Left forelimb (tissue), 1 donor: ENCODE measurements around the gene SCAI.
"Not testable (repeated sequence)": the region's sequence is repeated elsewhere in the genome, so short reads cannot be mapped to it uniquely, and the experiment has no call there.

Experiments used
- DNase-seq: peaks from one replicate; pipeline ENCODE4 v3.0.0-alpha.2; 2018; ENCODE audit warnings: low spot score

Gene SCAI

DNA sequence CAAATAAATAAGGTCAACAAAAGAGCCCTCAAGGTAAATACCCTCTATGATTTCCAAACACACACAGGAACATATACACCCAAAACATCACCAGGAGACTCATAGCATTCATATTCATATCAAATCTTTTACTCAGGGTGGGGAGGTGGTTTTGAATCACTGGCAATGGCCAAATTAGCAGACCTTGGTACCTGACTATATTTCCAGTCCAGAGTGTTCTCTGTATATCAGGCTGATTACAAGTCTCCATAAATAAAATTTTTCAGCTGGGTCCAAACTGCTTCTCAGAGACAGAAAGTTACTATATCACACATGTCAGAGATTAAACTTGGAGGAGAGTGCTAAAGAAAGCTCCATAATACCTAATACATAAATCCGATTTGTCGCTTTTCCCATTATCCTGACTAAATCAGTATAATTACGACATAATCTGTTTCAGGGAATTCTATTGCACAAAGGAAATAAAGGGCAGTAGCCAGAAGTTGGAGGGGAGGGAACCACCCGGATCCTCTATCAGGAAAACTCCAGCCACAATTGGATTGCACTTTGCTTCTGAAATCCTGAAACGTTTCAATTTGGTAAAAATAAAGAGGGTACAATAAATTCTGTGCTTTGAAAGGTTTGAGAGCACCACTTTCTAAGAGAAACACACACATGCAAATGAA is 195.5 kb downstream of the SCAI start:
- DNase-seq, result no peak

DNA sequence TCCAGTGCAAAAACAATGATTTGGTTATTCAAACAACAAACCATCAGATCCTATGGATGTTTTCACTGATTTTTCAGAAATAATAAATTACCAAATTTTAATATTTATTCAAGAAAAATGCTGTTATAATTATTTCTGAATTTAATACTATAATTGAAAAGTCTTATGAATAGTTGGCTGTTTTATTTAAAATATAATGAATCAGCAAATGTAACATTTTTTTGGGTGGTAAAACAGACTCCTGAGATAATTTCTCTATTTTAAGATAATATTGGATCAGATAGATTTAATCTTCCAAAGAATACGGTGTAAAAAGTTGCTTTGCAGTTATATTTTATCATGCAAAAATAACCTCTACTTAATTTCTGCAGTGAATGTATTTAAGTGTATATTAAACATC is 197.2 kb downstream of the SCAI start:
- no peak for DNase-seq

DNA sequence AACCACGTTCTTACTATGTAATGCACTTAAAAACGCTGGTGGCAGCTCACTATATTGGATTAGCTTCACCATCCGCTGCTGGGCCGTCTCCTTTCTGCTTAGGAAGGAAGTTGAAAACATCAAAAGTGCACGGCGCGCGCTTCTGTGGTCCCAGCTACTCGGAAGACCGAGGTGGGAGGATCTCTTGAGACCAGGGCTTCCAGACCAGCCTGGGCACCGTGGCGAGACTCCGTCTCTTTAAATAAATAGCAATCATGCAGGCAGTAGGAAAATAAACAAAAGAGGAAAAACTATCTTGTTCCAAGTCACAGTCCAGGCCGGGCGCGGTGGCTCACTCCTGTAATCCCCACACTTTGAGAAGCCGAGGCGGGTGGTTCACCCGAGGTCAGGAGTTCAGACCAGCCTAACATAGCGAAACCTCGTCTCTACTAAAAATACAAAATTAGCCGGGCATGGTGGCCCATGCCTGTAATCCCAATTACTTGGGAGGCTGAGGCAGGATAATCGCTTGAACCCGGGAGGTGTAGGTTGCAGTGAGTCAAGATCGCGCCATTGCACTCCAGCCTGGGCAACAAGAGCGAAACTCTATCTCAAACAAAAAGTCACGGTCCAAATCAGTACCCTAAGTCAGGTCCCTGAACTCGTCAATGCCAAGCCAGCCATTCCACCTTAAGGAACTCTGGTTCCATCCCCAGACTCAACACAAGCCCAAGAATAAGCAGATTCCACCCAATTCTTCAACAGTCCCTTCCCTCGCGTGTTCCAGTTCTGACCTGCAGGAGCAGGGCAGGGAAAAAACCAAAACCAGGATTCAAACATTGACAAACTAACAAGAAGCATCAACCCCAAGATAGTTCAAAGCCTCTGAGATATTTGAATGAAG is 201.4 kb downstream of the SCAI start:
- no peak for DNase-seq

DNA sequence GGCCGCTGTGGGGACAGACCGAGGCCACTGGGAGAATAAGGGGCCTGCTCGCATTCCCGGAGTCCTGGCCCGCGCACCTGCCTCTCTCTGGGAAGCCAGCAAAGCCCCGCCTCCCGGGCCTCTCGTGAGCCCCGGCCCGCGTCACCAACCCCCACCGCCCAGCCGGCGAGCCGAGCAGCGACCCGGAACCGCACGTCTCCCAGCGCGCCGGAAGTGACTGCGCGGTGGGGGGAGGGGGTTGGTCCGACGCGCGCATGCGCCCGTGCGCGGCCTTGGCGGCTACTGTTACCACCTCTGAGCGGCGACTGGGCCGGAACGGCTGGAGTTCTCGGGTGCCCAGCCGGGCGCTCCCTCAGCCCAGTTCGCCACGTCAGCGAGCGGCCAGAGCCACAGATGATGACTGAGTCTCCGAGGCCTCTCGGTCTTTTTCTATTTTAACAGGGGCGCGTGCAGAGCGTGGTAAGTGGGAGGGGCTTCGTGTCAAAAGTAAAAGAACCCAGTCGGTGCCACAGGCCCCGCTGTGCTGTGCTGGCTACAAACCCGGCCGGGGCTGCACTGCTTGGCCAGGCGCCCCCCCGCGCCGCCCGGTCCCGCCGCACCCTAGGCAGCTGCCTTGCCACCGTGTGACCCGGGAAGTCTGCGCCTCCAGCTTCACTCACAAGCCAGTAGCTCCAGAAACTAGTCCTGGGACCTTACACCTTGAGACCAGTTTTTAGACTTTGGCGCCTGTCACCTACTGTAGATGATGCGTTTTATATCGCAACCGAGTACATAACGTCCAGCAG is 202.2 kb downstream of the SCAI start, which contains the start of gene GOLGA1:
GOLGA1 (minus strand) TSS at position 190 of the 785 bp plus-strand sequence. CDS start 2,372 bp downstream, outside the sequence.
- peak; percentile 99 for DNase-seq

DNA sequence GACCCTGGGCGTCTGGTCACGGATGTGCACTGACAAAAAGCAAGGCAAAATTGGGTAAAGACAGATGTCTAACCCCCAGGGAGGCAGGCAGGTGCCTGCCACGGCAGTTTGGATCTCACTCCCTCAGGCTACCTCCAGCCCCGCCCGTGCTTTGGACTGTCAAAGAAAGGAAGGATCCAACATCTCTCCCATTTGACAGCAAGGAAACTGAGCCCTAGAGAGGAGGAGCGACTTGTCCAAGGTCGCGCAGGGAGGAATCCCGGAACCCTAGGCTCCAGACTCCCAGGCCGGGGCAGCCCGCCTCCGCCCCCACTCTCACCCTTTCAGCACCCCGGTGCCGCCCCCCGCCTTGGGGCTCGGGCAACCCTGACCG is 202.8 kb downstream of the SCAI start:
- DNase-seq, result no peak

DNA sequence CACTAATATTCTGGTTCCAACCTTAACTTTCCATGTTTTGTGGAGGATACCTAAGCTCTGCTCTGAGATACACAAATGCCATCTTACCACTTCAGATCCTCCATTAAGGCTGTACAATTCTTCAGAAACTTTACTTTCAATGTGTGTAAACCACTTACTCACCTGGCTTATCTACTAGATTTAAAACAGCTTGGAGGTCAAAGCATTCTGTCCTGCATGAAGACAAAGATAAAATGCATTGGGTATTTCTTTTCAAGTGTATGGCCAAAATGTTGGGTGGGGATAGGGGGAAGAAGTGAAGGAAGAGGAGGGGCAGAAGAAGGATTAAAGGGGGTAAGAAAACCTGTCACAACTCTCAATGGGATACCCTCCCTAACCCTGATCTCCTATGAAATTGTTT is 203.4 kb downstream of the SCAI start:
- DNase-seq, result no peak

DNA sequence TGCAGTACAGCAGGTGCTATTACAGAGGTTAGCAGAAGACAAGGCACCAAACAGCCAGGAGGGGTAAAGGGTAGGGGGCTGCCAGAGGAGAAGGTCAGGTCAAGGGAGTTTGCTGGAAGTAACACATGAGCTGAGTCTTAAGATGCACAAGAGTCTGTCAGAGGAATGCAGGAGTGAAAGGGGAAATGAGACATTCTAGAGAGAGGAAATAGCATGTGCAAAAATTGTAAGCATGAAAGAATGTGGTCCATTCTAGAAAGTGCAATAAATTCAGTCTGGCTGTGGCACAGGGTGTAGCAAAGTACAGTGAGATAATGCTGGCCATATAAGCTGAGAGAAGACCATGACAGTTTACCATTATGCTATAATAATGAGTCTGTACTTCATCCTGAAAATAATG is 209.0 kb downstream of the SCAI start:
- no peak for DNase-seq

DNA sequence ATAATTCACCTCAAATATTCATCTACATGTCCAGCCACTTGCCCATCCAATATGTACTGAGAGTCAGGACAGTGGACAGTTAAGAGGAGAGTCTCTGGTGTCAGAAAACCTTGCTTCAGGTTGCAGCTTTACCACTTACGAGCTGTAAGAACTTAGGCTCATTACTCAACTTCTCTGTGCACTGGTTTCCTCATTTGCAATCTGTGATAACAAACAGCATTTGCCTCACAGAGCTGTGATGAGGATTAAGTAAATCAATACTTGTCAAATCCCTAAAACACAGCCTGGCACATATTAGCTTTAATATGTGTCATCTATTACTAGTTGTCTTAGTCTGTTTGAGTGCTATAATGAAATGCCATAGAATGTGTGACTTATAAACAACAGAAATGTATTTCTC is 211.0 kb downstream of the SCAI start:
- no peak for DNase-seq

DNA sequence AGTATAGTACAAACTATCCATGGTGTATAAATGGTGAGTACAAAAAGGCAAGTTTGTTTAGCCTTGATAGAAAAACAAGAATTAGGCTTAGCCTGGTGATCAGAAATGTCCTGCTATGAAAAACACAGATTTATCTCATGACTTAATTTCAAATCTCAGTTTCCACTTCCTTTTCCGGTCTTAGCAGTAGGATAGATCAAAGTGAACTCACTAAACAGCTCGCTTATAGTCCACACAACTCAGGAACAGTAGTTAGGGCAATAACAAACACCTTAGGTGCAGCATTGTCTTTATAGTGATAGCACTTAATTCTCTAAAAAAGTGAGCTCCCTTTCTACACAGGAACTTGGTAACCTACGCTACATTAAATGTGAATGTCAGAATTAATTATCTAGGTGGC is 213.9 kb downstream of the SCAI start:
- DNase-seq, result no peak

DNA sequence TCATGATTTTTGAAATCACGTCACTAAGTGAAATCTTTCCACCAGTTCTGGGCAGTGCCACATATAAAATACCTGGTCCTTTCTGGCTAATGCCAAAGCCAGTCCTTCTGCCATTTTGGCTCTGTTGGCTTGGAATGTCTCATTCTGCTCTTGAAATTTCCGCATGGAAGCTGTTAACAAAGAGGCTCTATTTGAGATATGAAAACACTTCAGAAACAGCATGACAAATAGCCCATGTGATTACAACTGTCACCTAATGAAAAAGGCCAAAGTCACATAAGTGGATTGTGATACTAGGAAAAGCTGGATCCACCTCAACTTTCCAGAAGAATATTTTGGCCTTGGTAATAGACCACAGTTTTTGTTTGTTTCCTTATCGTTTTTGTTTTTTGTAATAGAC is 215.2 kb downstream of the SCAI start:
- DNase-seq, result no peak

DNA sequence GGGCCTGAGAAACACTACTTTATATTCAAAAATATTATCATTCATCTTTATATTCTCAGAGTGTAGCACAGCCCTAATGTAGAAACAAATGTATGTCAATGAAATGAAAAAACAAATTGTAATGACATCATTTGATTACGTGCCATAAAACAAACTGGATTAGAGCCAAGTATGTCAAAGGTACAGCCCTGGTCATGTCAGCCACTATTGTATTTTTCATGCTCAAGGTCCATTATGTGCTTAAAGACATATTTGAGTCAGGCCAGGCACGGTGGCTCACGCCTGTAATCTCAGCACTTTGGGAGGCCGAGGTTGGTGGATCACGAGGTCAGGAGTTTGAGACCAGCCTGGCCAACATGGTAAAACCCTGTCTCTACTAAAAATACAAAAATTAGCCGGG is 222.9 kb downstream of the SCAI start:
- not testable (repeated sequence) for DNase-seq

DNA sequence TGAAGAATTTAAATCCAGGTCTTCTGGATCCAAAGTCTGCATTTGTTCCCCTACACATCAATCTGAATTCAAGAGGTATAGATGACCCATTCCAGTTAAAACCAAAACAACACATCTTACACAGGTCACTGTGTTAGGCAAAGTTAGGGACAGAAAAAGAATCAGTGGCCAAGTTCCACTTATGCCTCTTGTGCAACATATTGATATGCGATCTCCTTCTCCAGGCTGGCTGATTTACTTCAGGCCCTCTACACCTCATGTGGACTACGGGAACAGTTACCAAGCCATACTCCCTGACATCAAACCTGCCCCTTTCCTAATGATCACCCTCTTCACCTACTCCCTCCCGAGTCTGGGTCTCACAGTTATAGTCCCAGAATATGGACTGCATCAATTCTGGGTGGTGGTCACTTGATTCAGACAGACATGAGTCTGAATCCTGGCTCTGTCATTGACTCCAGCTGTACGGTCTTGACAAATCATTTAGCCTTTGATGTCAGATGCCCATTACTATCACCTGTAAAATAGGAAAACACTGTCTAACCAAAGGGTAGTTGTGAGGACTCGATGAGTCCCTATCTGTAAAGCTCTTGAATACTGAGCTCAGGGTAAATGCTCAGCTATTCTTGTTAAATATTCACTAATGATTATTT is 228.4 kb downstream of the SCAI start:
- no peak for DNase-seq

DNA sequence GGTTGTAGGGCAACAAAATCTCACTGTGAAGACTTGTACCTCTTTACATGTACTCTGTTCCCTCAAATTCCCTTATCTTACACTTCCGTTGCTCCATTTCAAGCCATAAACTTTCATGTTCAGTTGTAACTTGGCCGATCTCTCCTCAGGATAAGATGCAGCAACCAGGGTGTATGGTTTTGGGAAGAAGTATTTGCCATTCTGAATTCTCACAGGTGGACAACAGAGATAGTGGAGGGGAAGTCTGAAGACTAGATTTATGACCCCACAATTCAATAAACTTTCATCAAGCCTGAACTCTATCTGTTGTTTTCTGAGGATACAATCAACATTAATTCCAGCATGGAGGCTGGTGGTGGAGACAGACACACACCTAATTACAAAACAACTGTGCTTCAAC is 229.9 kb downstream of the SCAI start:
- DNase-seq, result no peak

DNA sequence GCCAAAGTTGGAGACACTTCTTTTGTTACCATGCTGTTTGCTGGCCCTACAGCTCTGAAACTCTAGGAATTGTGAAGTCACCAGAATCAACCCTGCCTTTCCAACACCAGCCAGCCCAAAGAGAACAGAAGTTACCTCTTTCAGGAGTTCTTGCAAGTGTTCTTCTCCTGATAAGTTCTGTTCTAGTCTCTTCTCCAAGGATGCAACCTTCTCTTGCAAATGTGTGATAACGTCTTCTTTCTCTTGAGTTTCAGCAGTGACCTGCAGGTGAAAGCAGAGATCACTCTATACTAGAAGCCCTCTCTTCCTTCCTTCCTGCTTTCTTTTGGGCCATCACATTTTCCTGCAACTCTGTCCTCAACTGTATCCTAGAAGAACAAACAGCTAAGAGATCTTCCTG is 231.6 kb downstream of the SCAI start:
- no peak for DNase-seq

DNA sequence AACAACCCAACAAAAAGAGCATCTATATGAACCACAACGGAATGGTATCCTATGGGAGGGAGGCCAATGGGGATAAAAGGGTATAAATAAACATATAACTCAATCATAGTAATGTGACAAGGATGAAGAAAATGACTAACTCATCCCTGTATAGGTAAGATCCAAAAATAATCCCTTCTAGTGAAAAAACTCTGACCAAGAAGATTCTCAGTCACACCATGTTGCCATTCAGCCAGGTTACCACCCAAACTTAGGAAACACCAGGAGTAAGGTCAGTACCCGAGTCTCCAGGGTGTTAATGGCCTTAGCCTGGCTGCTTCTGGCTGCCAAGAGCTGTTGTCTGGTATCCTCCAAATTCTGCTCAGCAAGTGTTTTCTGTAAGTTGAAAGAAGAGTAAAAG is 235.2 kb downstream of the SCAI start:
- no peak for DNase-seq

DNA sequence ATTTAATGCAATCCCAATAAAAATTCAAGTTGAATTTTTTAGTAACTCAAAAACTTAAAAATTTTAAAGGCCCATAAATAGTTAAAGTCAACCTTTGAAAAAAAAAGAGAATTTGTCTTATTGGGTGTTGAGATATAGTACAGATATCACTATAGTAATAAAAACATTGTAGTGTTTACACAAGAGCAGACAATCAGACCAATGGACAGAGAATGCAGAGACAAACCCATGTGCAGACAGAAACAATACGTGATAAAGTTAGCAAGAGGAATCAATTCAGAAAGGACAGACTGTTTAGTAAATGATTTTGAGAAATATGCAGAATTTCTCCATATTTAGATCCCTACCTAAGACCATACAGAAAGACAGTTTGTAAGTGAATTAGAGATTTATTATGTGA is 236.4 kb downstream of the SCAI start:
- DNase-seq, result no peak

DNA sequence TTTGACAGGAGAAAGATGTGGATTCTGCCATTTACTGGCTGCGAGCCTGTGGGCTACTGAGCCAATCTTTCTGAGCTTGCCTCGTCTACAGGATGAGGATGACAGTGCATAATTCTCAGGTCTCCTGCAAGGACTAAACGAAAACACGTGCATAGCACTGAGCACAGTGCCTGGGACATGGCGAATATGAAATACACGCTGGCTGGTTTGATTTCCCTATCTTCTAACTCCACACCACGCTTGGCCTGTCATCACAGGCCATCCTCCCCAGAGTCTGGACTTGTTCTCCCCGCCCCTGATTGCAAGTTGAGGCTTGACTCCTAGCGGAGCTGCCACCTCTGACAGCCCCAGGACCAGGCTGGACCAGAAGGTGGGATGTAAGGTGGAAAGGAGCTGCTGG is 243.5 kb downstream of the SCAI start:
- no peak for DNase-seq

DNA sequence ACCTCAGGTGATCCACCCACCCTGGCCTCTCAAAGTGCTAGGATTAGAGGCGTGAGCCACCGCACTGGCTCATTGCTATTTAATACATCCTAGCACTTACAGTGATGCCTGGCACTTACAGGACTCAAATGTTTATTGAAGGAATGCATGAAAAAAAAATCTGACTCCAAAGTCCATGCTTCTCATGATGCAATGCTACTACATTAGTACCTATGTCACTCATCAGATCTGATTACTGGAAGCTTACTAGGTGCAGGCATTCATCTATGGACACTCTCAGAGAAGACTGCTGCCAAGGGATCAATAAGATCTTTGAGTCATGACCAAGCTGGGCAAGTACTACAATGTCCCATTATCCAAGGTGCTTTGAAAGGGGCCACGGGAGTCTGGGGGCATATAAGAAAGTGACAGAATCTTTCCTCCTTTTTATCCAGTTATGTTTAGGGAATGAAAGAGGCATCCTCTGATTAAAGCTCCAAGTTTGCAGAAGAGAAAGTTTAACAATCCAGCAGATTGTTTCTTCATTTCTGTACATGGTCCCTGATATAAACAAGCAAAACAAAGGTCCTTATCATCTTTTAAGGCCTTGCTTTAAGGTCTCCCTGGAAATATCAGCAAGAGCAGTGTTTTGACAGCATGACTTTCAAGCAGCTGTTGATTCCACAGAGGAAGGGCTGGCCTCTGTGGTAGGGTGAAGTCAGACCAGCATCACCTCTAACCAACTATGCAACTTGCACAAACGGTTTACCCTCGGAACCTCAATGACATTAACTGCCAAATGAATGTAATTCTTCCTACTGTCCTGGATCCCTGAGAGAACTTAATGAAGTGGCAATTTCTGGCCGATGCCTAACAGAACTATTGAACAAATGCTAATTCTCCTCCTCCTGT is 245.5 kb downstream of the SCAI start:
- no peak for DNase-seq

DNA sequence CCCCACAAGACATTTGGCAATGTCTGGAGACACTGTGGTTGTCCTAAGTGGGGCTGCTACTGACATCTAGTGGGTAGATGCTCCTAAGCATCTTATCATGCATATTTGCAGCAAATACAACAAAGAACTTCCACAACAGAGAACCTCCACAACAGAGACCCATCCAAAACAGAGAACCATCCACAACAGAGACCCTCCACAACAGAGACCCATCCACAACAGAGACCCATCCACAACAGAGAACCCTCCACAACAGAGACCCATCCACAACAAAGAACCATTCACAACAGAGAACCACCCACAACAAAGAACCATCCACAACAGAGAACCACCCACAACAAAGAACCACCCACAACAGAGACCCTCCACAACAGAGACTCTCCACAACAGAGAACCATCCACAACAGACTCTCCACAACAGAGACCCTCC is 248.6 kb downstream of the SCAI start:
- DNase-seq, result no peak

DNA sequence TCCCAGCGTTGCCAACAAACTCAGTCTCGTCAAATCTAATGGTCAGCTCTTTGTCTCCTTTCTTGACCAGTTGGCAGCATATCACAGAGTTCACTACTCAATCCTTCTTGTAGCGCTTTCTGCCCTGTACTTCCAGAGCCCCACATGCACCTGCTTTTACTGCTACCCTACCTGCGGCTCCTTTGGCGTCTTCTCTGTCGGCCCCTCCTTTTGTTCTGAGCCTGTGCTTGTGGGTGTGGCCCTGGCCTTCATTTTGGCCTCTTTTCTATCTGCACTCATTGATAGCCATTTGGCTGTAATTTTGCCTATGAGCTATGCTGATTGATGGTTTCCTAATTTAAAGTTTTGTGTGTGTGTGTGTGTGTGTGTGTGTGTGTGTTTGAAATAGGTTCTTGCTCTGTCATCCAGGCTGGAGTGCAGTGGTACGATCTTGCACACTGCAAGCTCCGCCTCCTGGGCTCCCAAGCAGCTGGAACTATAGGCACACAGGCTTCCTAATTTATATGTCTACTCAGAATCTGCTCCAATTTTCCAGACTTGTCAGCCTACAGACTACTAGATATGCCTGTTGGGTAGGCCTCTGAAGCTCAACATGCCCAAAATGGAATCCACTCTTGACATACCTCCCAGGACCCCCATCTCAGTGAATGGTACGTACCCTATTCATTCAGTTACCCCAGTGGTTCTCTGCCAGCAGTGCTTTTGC is 249.1 kb downstream of the SCAI start:
- DNase-seq, result no peak
